ENCODE measurements around the gene TEKT3. TPM values are rescaled to one million over a fixed set of nuclear protein-coding genes. Genes with fewer than 3 reads are reported as not detected.

Gene TEKT3
- total and polyA plus RNA-seq, 9 of the 15 experiments (the other 6 are each of a cell fraction or from before 2014, with no cell fraction given), result not detected

- TF ChIP-seq ZNF780A (CRISPR knock-in tag; IDR thresholded peaks at IDR 0.05) (no peak), LEF1 (IDR thresholded peaks at IDR 0.05) (no peak), ARHGAP35 (IDR thresholded peaks at IDR 0.05; ENCODE audit: partially characterized antibody) (no peak), CTCF (IDR thresholded peaks at IDR 0.05 in 2 of 3, conservative IDR thresholded peaks at IDR 0.05 in 1 of 3; ENCODE audit: insufficient read depth in 2 of 3, low read depth in 1 of 3, low read length in 3 of 3) (peak in 2 of 3 experiments; percentile 7 to 20; a peak in 2 of 6 replicates), FOXJ3 (CRISPR knock-in tag; IDR thresholded peaks at IDR 0.05) (no peak), SIN3B (IDR thresholded peaks at IDR 0.05; ENCODE audit: low read depth) (no peak), TRIM28 (IDR thresholded peaks at IDR 0.05) (no peak), FOSL1 (tag; conservative IDR thresholded peaks at IDR 0.05) (no peak), TCF3 (CRISPR knock-in tag; IDR thresholded peaks at IDR 0.05) (no peak), GMEB1 (CRISPR knock-in tag; IDR thresholded peaks at IDR 0.05) (0 out of 2 replicates have a peak, but pooled peaks have one; percentile 18), ZNF609 (CRISPR knock-in tag; IDR thresholded peaks at IDR 0.05; ENCODE audit: borderline replicate concordance) (no peak), RFX1 (IDR thresholded peaks at IDR 0.05) (no peak), ZZZ3 (IDR thresholded peaks at IDR 0.05) (no peak), HMGXB4 (CRISPR knock-in tag; IDR thresholded peaks at IDR 0.05) (no peak), ARID2 (IDR thresholded peaks at IDR 0.05) (no peak), RFX5 (IDR thresholded peaks at IDR 0.05; ENCODE audit: low read depth, low read length) (no peak), SMARCB1 (IDR thresholded peaks at IDR 0.05; ENCODE audit: insufficient read length, low read depth) (no peak), PPARD (CRISPR knock-in tag; IDR thresholded peaks at IDR 0.05) (no peak)
Measured at GRCh38 chr17:15262291-15263205, 78.8 kb downstream of the TEKT3 start (continued).

Data from K562 (cell line).